GM10266 (cell line): ENCODE measurements around the gene EXOC6B.

Experiments used
- DNase-seq: peaks from one replicate; pipeline ENCODE4 v3.0.0; 2012; ENCODE audit errors: extremely low spot score
- TF ChIP-seq, protein P1 (sequence below): IDR thresholded peaks from 2 replicates; pipeline ENCODE4 v1.5.1; 2012; ENCODE audit warnings: mild to moderate bottlenecking, low read depth; ENCODE audit not compliant: control insufficient read depth, insufficient read depth; ENCODE audit errors: missing control alignments

EXOC6B gene

DNA sequence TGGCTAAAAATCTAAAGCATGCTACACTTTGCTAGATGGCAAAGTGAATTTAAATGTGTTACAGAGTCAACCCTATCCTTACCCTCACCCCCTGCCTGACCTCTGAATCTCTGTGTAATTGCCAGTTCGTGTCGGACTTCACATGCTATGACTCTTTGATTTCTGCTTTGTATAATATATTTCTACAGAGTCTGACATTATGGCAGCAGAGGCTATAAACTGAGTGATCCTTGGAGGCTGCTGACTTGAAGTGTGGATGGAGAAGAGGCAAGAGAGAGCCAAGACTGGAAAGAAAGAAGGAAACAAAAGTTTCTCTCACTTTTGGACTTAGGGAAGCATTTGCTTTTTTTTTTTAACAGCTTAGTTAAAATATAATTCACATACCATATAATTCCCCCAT, 588.3 kb downstream of the EXOC6B start:
- TF ChIP-seq, protein P1, sequence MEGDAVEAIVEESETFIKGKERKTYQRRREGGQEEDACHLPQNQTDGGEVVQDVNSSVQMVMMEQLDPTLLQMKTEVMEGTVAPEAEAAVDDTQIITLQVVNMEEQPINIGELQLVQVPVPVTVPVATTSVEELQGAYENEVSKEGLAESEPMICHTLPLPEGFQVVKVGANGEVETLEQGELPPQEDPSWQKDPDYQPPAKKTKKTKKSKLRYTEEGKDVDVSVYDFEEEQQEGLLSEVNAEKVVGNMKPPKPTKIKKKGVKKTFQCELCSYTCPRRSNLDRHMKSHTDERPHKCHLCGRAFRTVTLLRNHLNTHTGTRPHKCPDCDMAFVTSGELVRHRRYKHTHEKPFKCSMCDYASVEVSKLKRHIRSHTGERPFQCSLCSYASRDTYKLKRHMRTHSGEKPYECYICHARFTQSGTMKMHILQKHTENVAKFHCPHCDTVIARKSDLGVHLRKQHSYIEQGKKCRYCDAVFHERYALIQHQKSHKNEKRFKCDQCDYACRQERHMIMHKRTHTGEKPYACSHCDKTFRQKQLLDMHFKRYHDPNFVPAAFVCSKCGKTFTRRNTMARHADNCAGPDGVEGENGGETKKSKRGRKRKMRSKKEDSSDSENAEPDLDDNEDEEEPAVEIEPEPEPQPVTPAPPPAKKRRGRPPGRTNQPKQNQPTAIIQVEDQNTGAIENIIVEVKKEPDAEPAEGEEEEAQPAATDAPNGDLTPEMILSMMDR = no peak
- DNase-seq = no peak

DNA sequence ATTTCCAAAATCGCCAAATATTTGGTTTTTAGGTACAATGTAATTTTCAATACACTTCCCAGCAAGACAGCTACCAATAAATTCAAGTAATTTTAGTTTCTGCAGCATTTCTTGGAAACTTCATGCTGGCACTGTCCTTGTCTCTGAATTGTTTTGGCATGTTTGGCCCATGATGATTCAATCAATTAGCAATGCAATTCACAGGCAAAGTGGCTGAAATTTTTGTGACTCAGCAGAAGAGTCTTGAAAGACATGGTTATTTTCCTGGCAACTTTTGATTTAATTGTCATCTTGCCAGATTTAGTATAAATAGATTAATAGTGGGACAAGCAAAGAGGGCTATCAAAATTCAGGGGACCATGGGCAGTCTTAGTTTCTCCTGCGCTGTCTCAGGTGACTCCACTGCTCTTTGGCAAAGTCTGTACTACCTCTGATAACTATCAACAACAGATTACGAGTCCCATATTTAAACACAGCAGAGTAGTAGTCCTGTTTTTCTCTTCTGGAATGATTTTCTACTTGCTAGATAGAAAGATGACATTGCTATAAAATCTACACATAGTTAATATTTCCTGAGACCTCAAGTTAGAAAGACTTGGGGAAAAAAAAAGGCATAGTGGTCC, 589.3 kb downstream of the EXOC6B start:
- DNase-seq = no peak
- TF ChIP-seq, protein P1 = no peak

DNA sequence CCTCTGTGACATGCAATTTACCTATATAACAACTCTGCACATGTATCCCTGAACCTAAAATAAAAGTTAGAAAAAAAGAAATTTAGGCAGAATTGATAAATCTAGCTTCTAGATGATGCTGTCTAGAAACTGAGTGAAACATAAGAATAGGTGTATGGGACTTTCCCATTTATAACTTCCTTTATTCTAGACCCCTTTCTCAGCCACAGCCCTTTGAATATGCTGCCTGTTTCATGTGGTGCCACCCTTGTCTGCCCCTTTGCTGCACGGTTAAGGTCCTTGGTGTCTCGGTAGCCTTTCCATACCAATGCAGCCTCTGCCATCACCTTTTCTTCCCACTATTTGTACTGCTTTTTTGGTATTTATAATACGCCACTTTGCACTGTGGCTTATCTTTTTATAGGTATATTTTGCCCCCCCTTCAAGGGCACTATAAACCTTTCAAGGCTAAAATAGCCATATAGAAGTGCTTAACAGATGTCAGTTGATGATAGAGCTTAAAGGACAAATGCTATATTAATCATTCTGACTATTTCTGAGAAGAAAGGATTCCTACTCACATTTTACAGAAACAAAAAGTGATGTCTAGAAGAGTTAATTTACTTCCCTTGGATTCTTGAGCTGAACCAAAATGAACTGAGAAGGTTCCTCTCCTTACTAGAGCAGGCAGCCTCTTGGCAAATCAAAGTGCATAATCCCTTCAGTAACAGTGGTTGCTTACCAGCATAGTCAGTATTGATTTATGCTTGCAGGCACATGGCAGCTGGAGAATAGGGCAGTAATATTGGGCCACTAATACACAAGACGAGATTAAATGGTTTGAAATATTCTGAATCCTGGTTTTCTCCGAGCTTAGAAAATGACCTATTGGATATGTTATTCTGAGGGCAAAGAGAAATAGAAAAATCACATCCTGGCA, 590.1 kb downstream of the EXOC6B start:
- no peak for DNase-seq
- TF ChIP-seq, protein P1 = no peak

DNA sequence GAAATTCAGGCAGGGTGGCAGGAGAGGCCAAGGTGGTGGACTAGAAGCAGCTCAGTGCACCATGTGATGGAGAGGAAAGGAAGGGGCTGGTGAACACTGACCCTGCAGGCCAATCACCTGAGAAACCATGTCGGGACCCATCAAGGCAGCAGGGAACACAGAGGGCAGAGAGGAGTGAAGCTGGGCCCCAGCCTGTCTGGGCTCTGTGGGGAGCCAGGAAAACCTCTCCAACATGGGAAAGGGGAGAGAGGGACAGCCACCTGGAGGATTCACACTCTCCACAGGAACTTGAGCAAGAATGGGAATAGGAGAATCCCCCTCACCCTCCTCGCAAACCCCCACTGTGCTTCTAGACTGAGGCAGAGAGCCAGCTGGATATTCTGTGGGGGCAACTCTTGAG, 592.6 kb downstream of the EXOC6B start:
- TF ChIP-seq, protein P1 = no peak

DNA sequence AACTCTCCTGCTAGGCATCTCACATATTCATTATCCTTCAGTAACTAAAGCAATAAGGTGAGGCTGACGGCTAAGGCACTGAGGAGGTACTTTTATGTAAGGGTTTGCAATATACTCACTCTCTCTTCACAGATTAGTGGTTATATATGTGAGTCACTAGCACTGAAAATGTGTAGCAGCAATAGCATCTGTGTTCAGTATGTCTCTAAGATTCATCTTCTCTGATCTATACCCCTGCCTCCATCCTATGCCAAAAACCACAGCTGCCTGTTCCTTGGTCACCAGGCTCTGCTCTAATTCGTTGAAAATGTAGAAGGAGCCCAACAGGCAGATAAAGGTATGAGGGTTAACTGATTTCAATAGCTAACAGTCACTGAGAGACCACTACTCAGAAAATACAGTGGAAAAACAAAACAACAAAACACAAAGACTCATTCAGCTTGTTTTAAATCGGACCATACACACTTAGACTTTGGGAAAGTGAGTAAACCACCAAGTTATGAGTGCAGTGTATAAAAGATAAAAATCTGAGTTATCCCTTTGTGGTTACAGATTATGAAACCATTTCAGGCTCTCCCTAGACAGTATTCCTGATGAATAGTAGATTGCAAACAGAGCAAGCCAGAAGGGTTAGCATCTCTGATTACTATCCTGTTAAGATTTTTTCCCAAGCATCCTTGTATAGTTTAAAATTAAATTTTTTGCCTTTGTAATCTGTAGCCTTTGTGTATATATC, 602.8 kb downstream of the EXOC6B start:
- DNase-seq = no peak
- TF ChIP-seq, protein P1 = no peak

More for the DNA sequence above, 592.6 kb downstream of the EXOC6B start:
- DNase-seq = no peak

DNA sequence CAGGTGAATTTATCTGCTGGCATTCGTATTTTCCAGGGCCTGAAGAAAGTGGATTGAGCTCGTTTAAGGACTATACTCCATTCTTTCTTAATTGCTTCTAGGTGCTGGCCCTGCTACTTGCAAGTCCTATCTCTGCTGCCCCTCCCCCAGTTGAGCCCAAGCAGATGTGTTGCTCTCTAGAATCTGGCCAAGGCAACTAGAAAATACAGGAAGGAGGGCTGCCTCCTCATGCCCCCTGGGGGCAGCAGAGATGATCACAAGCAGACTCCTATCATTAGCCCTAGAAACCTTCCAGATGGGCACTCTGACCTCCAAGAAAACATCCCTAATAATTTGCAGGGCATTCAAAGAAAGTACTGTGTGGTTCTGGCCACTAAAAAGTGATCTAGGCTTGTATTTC, 605.7 kb downstream of the EXOC6B start:
- DNase-seq = no peak
- TF ChIP-seq, protein P1 = no peak
